Spinal cord (tissue), 10 donors: Measurements from ENCODE around the gene IL36B. TPM values are rescaled to one million over a fixed set of nuclear protein-coding genes. Genes with fewer than 3 reads are reported as not detected.

ENCODE experiments used
- DNase-seq, 6 donors: peaks; one replicate each; pipeline versions ENCODE4 v3.0.0 to v3.0.0-alpha.2; 2013 to 2015; ENCODE audit warnings: low spot score in 6 of 6, low read depth in 4 of 6
- H3K27ac ChIP-seq: one replicate; pipeline ENCODE4 v1.5.1; 2013; ENCODE audit warnings: low read depth, low read length, control low read depth
- H3K27me3 ChIP-seq: one replicate; pipeline ENCODE4 v1.6.1; 2013; ENCODE audit warnings: low read length; ENCODE audit not compliant: control insufficient read depth, insufficient read depth
- H3K36me3 ChIP-seq: one replicate; pipeline ENCODE4 v1.6.1; 2013; ENCODE audit warnings: low read length; ENCODE audit not compliant: control insufficient read depth, insufficient read depth
- H3K4me1 ChIP-seq: one replicate; pipeline ENCODE4 v1.6.1; 2013; ENCODE audit warnings: low read length; ENCODE audit not compliant: control insufficient read depth, insufficient read depth
- H3K4me3 ChIP-seq: one replicate; pipeline ENCODE4 v1.5.1; 2013; ENCODE audit warnings: low read depth, low read length, control low read depth
- H3K9me3 ChIP-seq: one replicate; pipeline ENCODE4 v1.6.1; 2013; ENCODE audit warnings: low read length; ENCODE audit not compliant: control insufficient read depth, insufficient read depth
- WGBS: methylation state at CpG from one replicate; pipeline ENCODE4 v1.1.5; 2013; ENCODE audit warnings: missing lambda C conversion rate; ENCODE audit not compliant: insufficient coverage; 5-methylcytosine and 5-hydroxymethylcytosine counted together
- polyA plus RNA-seq, 2 donors: library from polyadenylated mRNA; unstranded; fragments of 120-200 nt; gene quantifications; one replicate each; pipeline ENCODE4 v1.2.1, GENCODE V29; 2013; ENCODE audit not compliant: insufficient read length in 2 of 2
- total RNA-seq, 2 donors: library from RNA; depleted of rRNA in 1 of 2; stranded (reverse); fragments of 120-200 nt in 1 of 2; fragments of >200 nt in 1 of 2; gene quantifications; one replicate each; pipeline versions ENCODE4 v1.2.3 to v1.2.4, GENCODE V29; 2013 to 2014
- donor health status: healthy.

Gene IL36B
- total and polyA plus RNA-seq, 4 donors: not detected

- Histone ChIP-seq H3K27ac (no peak overlapping the region), H3K4me1 (no peaks in the 10 kb centered on the region), H3K36me3 (no peaks in the 10 kb centered on the region), H3K4me3 (no peak overlapping the region), H3K9me3 (no peaks in the 10 kb centered on the region), H3K27me3 (no peaks in the 10 kb centered on the region)
- DNase-seq: no peak
- 88% methylated on average over 2 of the region's 2 CpGs for WGBS
Measured at GRCh38 chr2:113015655-113016054, 37.0 kb downstream of the IL36B start.

GRCh38 chr2:113015042-113015441 is 37.6 kb downstream of the IL36B start:
- WGBS: no CpG with 5 or more reads among the region's 1 CpG
- no peaks in the 10 kb centered on the region for H3K9me3 ChIP-seq
- no peak overlapping the region for H3K27ac ChIP-seq
- no peaks in the 10 kb centered on the region for H3K4me1 ChIP-seq
- H3K27me3 ChIP-seq: no peaks in the 10 kb centered on the region
- H3K4me3 ChIP-seq: no peak overlapping the region
- DNase-seq: no peak
- H3K36me3 ChIP-seq: no peaks in the 10 kb centered on the region

- H3K27ac ChIP-seq: no peak overlapping the region
- no peaks in the 10 kb centered on the region for H3K9me3 ChIP-seq
- H3K4me3 ChIP-seq: no peak overlapping the region
- no peaks in the 10 kb centered on the region for H3K4me1 ChIP-seq
- DNase-seq: no peak
- no peaks in the 10 kb centered on the region for H3K36me3 ChIP-seq
- no CpG with 5 or more reads among the region's 2 CpGs for WGBS
- no peaks in the 10 kb centered on the region for H3K27me3 ChIP-seq
Measured at GRCh38 chr2:113014067-113014466, 38.6 kb downstream of the IL36B start.

GRCh38 chr2:113013336-113013661 is 39.4 kb downstream of the IL36B start:
- no CpG with 5 or more reads among the region's 3 CpGs for WGBS
- no peak overlapping the region for H3K27ac ChIP-seq
- no peak for DNase-seq

GRCh38 chr2:113012436-113013335 is 40.0 kb downstream of the IL36B start:
- H3K27ac ChIP-seq: no peak overlapping the region
- no peaks in the 10 kb centered on the region for H3K36me3 ChIP-seq
- H3K4me1 ChIP-seq: no peaks in the 10 kb centered on the region
- 76% methylated on average over 4 of the region's 8 CpGs for WGBS
- no peak for DNase-seq
- H3K27me3 ChIP-seq: no peaks in the 10 kb centered on the region
- H3K4me3 ChIP-seq: no peak overlapping the region
- H3K9me3 ChIP-seq: no peaks in the 10 kb centered on the region

More at GRCh38 chr2:113013336-113013661, 39.4 kb downstream of the IL36B start:
- H3K9me3 ChIP-seq: no peaks in the 10 kb centered on the region
- H3K4me1 ChIP-seq: no peaks in the 10 kb centered on the region
- H3K4me3 ChIP-seq: no peak overlapping the region
- no peaks in the 10 kb centered on the region for H3K36me3 ChIP-seq
- no peaks in the 10 kb centered on the region for H3K27me3 ChIP-seq

GRCh38 chr2:113011108-113011507 is 41.6 kb downstream of the IL36B start:
- WGBS: no CpG with 5 or more reads among the region's 1 CpG
- Histone ChIP-seq H3K27me3 (no peaks in the 10 kb centered on the region), H3K9me3 (no peaks in the 10 kb centered on the region), H3K27ac (no peak overlapping the region), H3K4me1 (no peaks in the 10 kb centered on the region), H3K4me3 (no peak overlapping the region), H3K36me3 (no peaks in the 10 kb centered on the region)
- DNase-seq: no peak

GRCh38 chr2:113010088-113010487 is 42.6 kb downstream of the IL36B start:
- Histone ChIP-seq H3K36me3 (no peaks in the 10 kb centered on the region), H3K4me1 (no peaks in the 10 kb centered on the region), H3K27me3 (no peaks in the 10 kb centered on the region), H3K4me3 (no peak overlapping the region), H3K9me3 (no peaks in the 10 kb centered on the region), H3K27ac (no peak overlapping the region)
- no peak for DNase-seq
- no CpG with 5 or more reads among the region's 2 CpGs for WGBS

- no CpG with 5 or more reads among the region's 1 CpG for WGBS
- DNase-seq: no peak
- no peak overlapping the region for H3K27ac ChIP-seq
- H3K27me3 ChIP-seq: no peaks in the 10 kb centered on the region
- H3K9me3 ChIP-seq: no peaks in the 10 kb centered on the region
- no peaks in the 10 kb centered on the region for H3K4me1 ChIP-seq
- H3K4me3 ChIP-seq: no peak overlapping the region
- H3K36me3 ChIP-seq: no peaks in the 10 kb centered on the region
Measured at GRCh38 chr2:113009622-113010021, 43.0 kb downstream of the IL36B start.

GRCh38 chr2:113007250-113007649 is 45.4 kb downstream of the IL36B start:
- Histone ChIP-seq H3K4me3 (no peak overlapping the region), H3K9me3 (no peaks in the 10 kb centered on the region), H3K4me1 (no peaks in the 10 kb centered on the region), H3K27ac (no peak overlapping the region), H3K36me3 (no peaks in the 10 kb centered on the region), H3K27me3 (no peaks in the 10 kb centered on the region)
- DNase-seq: no peak
- no CpG with 5 or more reads among the region's 1 CpG for WGBS

GRCh38 chr2:113005030-113005509 is 47.6 kb downstream of the IL36B start, which contains the start of gene IL36A:
Gene IL36A (plus strand): TSS chr2:113005459. CDS start chr2:113005872, 413 bp downstream.
- H3K27ac ChIP-seq: no peak within 1 kb of the TSS
- H3K36me3 ChIP-seq: no peaks in the 10 kb centered on the region
- 83% methylated on average over 3 of the region's 3 CpGs for WGBS
- no peaks in the 10 kb centered on the region for H3K27me3 ChIP-seq
- no peak for DNase-seq
- peaks cover 9% of the 10 kb centered on the region for H3K9me3 ChIP-seq
- H3K4me1 ChIP-seq: no peaks in the 10 kb centered on the region
- no peak within 1 kb of the TSS for H3K4me3 ChIP-seq
